A549 treated with CpdA at 1 μM for 4 hours (cell line): ENCODE results near the gene FRG2C. TPM values are rescaled to one million over a fixed set of nuclear protein-coding genes. Genes with fewer than 3 reads are reported as not detected.

Source experiments
- total RNA-seq: library from RNA; stranded (reverse); fragments of 200-300 nt; extraction: Qiagen RNA extraction; gene quantifications from 5 replicates; pipeline ENCODE4 v1.2.3, GENCODE V29; 2022; ENCODE audit warnings: low read depth

Gene FRG2C
- not detected in 5 replicates for total RNA-seq

GRCh38 chr3:75664028-75664427 lies at the start of gene FRG2C:
TSS of gene FRG2C (plus strand) at chr3:75664328. CDS start at chr3:75664380, 52 bp downstream.

Other genes starting within 250 kb of the FRG2C start
- gene ZNF717, start 121.2 kb downstream of the FRG2C start, total RNA-seq = 2.5 to 3.9 TPM (median 3.0 TPM) in 5 replicates